Measurements from ENCODE around the gene ARHGAP21. TPM values are rescaled to one million over a fixed set of nuclear protein-coding genes. Genes with fewer than 3 reads are reported as not detected.

Gene ARHGAP21
- total and polyA plus RNA-seq, 2 donors (not counting 1 experiment from before 2014, with no cell fraction given) = 5.3 to 25.5 TPM

DNA sequence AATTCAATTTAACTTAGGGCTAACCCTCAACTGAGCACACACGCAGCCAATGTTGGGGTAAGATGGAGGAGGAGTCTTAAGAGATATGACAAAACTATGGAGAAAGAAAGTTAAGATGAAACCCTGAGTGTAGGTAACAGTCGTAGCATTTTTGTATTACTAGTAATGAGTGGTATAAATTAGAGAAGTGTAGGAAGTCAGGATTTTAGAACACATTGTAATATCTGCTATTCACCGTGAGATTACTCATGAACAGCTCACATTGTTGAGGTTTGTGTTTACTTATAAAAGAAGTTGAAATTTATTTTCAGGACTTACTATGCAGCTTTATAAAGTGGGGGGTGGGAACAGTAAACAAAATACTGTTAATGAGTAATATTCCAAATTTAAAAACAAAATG, 107.2 kb downstream of the ARHGAP21 start:
- Mint-ChIP-seq H3K9me3 (ENCODE audit: insufficient read depth) (no peaks in the 10 kb centered on the region), H3K27ac (no peak overlapping the region), H3K27me3 (no peaks in the 10 kb centered on the region), H3K4me1 (no peaks in the 10 kb centered on the region), H3K4me3 (no peak overlapping the region)
- WGBS (ENCODE audit: insufficient coverage) = no CpG with 5 or more reads among the region's 3 CpGs
- TF ChIP-seq EZH2 (IDR thresholded peaks at IDR 0.05; ENCODE audit: borderline replicate concordance, insufficient read depth, low read depth, low read length, poor library complexity, severe bottlenecking) = no peak
- TF ChIP-seq, protein P1, sequence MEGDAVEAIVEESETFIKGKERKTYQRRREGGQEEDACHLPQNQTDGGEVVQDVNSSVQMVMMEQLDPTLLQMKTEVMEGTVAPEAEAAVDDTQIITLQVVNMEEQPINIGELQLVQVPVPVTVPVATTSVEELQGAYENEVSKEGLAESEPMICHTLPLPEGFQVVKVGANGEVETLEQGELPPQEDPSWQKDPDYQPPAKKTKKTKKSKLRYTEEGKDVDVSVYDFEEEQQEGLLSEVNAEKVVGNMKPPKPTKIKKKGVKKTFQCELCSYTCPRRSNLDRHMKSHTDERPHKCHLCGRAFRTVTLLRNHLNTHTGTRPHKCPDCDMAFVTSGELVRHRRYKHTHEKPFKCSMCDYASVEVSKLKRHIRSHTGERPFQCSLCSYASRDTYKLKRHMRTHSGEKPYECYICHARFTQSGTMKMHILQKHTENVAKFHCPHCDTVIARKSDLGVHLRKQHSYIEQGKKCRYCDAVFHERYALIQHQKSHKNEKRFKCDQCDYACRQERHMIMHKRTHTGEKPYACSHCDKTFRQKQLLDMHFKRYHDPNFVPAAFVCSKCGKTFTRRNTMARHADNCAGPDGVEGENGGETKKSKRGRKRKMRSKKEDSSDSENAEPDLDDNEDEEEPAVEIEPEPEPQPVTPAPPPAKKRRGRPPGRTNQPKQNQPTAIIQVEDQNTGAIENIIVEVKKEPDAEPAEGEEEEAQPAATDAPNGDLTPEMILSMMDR (IDR thresholded peaks at IDR 0.05) = no peak
- H3K27me3 ChIP-seq (replicated peaks in 1 of 4; ENCODE audit: control extremely low read depth in 1 of 4, control insufficient read depth in 3 of 4, insufficient read depth in 4 of 4, low read length in 3 of 4) = no peaks in the 10 kb centered on the region
- no peaks in the 10 kb centered on the region for H3K9me3 ChIP-seq (ENCODE audit: control extremely low read depth in 1 of 3, control insufficient read depth in 2 of 3, insufficient read depth in 1 of 3, low read length in 2 of 3)
- ChIA-PET POLR2A (no interaction called here), CTCF (interaction anchor here (4.7 kb wide), 1 partner anchor 464 kb away, joined by 38 read pairs; no protein-coding TSS in a partner anchor)
- no peaks in the 10 kb centered on the region for H4K20me1 ChIP-seq (ENCODE audit: control insufficient read depth, insufficient read depth, low read length, poor library complexity, severe bottlenecking)
- DNase-seq (no peak), ATAC-seq (ENCODE audit: low read depth) (no peak)
- H3K79me2 ChIP-seq (ENCODE audit: control insufficient read depth, insufficient read depth, low read length) = no peaks in the 10 kb centered on the region
- H2AFZ ChIP-seq (ENCODE audit: insufficient read depth, low read depth, low read length, poor library complexity, severe bottlenecking) = no peak overlapping the region
- H3K4me2 ChIP-seq (replicated peaks; ENCODE audit: low read depth, low read length, poor library complexity, severe bottlenecking) = no peak overlapping the region
- no peak overlapping the region for H3K27ac ChIP-seq (ENCODE audit: low read length in 2 of 2)
- H3K4me1 ChIP-seq (ENCODE audit: control insufficient read depth in 2 of 2, insufficient read depth in 2 of 2, low read length in 2 of 2) = no peaks in the 10 kb centered on the region
- intact Hi-C loops (cut with micrococcal nuclease) = no loop called here
- no peak overlapping the region for H3K9ac ChIP-seq (ENCODE audit: low read length)
- H3K36me3 ChIP-seq (replicated peaks in 1 of 2; ENCODE audit: control extremely low read depth in 1 of 2, control insufficient read depth in 1 of 2, extremely low read depth in 1 of 2, insufficient read depth in 2 of 2, low read length in 1 of 2) = no peaks in the 10 kb centered on the region
- H3K4me3 ChIP-seq (ENCODE audit: control extremely low read depth in 1 of 5, extremely low read depth in 1 of 5, insufficient read depth in 1 of 5, low read depth in 2 of 5, low read length in 4 of 5) = no peak overlapping the region

DNA sequence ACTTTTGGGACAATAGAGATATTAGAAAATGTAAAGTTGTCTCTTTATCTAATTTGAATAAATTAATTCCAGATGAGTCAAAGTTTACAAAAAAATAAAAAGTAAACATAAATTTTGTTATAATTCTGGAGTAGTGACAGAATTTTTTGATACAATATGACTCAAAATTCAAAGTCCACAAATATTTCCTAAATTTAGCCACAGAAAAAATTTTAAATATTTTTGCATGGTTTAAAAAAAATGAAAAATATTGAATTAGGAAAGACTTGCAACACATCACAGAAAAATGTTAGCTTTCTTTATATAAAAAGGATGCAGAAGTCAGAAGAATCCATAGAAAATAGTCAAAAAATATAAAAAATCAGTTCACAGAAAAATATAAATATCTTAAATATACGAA, 117.7 kb downstream of the ARHGAP21 start:
- ChIA-PET POLR2A (no interaction called here), CTCF (no interaction called here)
- no peak overlapping the region for H3K27ac Mint-ChIP-seq

More for the DNA sequence above, 117.7 kb downstream of the ARHGAP21 start:
- Mint-ChIP-seq H3K4me1 (no peaks in the 10 kb centered on the region), H3K27me3 (no peaks in the 10 kb centered on the region), H3K4me3 (no peak overlapping the region), H3K9me3 (ENCODE audit: insufficient read depth) (no peaks in the 10 kb centered on the region)
- Histone ChIP-seq H3K36me3 (replicated peaks in 1 of 2; ENCODE audit: control extremely low read depth in 1 of 2, control insufficient read depth in 1 of 2, extremely low read depth in 1 of 2, insufficient read depth in 2 of 2, low read length in 1 of 2) (no peaks in the 10 kb centered on the region), H3K79me2 (ENCODE audit: control insufficient read depth, insufficient read depth, low read length) (no peaks in the 10 kb centered on the region), H4K20me1 (ENCODE audit: control insufficient read depth, insufficient read depth, low read length, poor library complexity, severe bottlenecking) (no peaks in the 10 kb centered on the region), H3K4me2 (replicated peaks; ENCODE audit: low read depth, low read length, poor library complexity, severe bottlenecking) (no peak overlapping the region), H3K9me3 (ENCODE audit: control extremely low read depth in 1 of 3, control insufficient read depth in 2 of 3, insufficient read depth in 1 of 3, low read length in 2 of 3) (no peaks in the 10 kb centered on the region), H3K9ac (ENCODE audit: low read length) (no peak overlapping the region), H3K4me1 (ENCODE audit: control insufficient read depth in 2 of 2, insufficient read depth in 2 of 2, low read length in 2 of 2) (no peaks in the 10 kb centered on the region), H3K27ac (ENCODE audit: low read length in 2 of 2) (no peak overlapping the region), H2AFZ (ENCODE audit: insufficient read depth, low read depth, low read length, poor library complexity, severe bottlenecking) (no peak overlapping the region), H3K4me3 (ENCODE audit: control extremely low read depth in 1 of 5, extremely low read depth in 1 of 5, insufficient read depth in 1 of 5, low read depth in 2 of 5, low read length in 4 of 5) (no peak overlapping the region), H3K27me3 (replicated peaks in 1 of 4; ENCODE audit: control extremely low read depth in 1 of 4, control insufficient read depth in 3 of 4, insufficient read depth in 4 of 4, low read length in 3 of 4) (no peaks in the 10 kb centered on the region)
- WGBS (ENCODE audit: insufficient coverage) = no CpG with 5 or more reads among the region's 1 CpG
- intact Hi-C loops (cut with micrococcal nuclease) = no loop called here
- TF ChIP-seq EZH2 (IDR thresholded peaks at IDR 0.05; ENCODE audit: borderline replicate concordance, insufficient read depth, low read depth, low read length, poor library complexity, severe bottlenecking) = no peak
- TF ChIP-seq, protein P1 (IDR thresholded peaks at IDR 0.05) = no peak
- no peak for ATAC-seq (ENCODE audit: low read depth)
- no peak for DNase-seq

Data from B cell (primary cell).